Cardiac muscle cell (in vitro differentiated cells and primary cell): ENCODE results near the gene DNMT3A. TPM values are rescaled to one million over a fixed set of nuclear protein-coding genes. Genes with fewer than 3 reads are reported as not detected.
A peak's percentile ranks its signal among the peaks of the same experiment; 100 is the strongest.

ENCODE experiments used
- DNase-seq, 2 donors: peaks; one replicate each; pipeline versions ENCODE4 v3.0.0 to v3.0.0-alpha.2; 2010 to 2017; ENCODE audit warnings: low read depth in 1 of 2, low spot score in 1 of 2
- H3K27ac ChIP-seq: fragments of 200-600 bp; sonication (generic); 2 replicates; pipeline ENCODE4 v1.5.1; 2016
- H3K27me3 ChIP-seq: fragments of 200-600 bp; sonication (generic); 2 replicates; pipeline ENCODE4 v1.6.0; 2016; ENCODE audit warnings: control low read depth
- H3K36me3 ChIP-seq: fragments of 200-600 bp; sonication (generic); 2 replicates; pipeline ENCODE4 v1.5.1; 2016; ENCODE audit warnings: control low read depth
- H3K4me1 ChIP-seq: fragments of 200-600 bp; sonication (generic); 2 replicates; pipeline ENCODE4 v1.8.1; 2017; ENCODE audit warnings: low read depth, mild to moderate bottlenecking, mixed run types
- H3K4me3 ChIP-seq: fragments of 200-600 bp; sonication (generic); 2 replicates; pipeline ENCODE4 v1.5.1; 2016; ENCODE audit warnings: mild to moderate bottlenecking
- H3K9me3 ChIP-seq: fragments of 200-600 bp; sonication (generic); 2 replicates; pipeline ENCODE4 v1.5.1; 2017; ENCODE audit warnings: low read depth, mild to moderate bottlenecking, control low read depth
- polyA plus RNA-seq: library from polyadenylated mRNA; unstranded; fragments of >200 nt; fragmentation: Nextera tagmentation; extraction: Ambion mirVana; gene quantifications from 2 replicates; pipeline ENCODE4 v1.2.1, GENCODE V29; 2016
- total RNA-seq: library from RNA; depleted of rRNA; stranded (reverse); fragments of >200 nt; gene quantifications from 2 replicates; pipeline ENCODE4 v1.2.3, GENCODE V29; 2016
- TF ChIP-seq, protein P1 (sequence below): IDR thresholded peaks from 2 replicates; pipeline ENCODE4 v1.5.1; 2012; ENCODE audit warnings: low read depth, mild to moderate bottlenecking, low read length

DNMT3A gene
- 90.6 and 116 TPM in 2 replicates for total RNA-seq
- 52.9 and 65.4 TPM in 2 replicates for polyA plus RNA-seq

DNA sequence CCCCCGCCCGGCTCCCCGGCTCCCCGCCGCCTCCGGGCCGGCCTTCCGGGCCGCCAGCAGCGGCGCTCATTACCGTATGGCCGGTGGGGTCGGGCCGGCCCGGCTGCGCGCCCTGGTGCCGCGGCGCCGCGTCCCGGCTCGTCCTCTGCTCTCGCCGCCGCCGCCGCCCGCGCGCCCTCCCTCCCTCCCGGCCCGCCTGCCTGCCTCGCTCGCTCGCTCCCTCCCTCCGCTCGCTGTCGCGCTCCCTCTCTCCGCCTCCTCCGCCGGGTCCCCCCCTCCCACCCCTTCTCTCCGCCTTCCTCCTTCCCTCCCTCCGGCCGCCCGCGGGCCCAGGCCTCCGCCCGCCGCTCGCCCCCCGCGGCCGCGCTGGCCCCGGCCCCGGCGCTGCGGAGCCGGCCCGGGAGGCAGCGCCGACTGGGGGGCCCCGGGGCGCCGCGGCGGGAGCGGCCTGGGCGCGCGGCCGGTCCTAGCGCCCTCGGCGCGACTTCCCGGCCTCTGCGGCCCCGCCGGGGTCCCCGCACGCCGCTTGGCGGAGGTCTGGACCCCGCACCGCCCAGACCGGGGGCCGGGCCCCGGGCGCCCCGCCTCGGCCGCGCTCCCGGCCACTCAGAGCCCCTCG, at the start of gene DNMT3A:
Gene DNMT3A (minus strand): TSS at position 173 of the 619 bp plus-strand sequence. CDS start 27,941 bp downstream, outside the sequence.
- TF ChIP-seq, protein P1, sequence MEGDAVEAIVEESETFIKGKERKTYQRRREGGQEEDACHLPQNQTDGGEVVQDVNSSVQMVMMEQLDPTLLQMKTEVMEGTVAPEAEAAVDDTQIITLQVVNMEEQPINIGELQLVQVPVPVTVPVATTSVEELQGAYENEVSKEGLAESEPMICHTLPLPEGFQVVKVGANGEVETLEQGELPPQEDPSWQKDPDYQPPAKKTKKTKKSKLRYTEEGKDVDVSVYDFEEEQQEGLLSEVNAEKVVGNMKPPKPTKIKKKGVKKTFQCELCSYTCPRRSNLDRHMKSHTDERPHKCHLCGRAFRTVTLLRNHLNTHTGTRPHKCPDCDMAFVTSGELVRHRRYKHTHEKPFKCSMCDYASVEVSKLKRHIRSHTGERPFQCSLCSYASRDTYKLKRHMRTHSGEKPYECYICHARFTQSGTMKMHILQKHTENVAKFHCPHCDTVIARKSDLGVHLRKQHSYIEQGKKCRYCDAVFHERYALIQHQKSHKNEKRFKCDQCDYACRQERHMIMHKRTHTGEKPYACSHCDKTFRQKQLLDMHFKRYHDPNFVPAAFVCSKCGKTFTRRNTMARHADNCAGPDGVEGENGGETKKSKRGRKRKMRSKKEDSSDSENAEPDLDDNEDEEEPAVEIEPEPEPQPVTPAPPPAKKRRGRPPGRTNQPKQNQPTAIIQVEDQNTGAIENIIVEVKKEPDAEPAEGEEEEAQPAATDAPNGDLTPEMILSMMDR: no peak
- peak; percentile 83 for DNase-seq
- Histone ChIP-seq H3K27ac (no peak within 1 kb of the TSS), H3K4me1 (peaks cover 15% of the 10 kb centered on the region), H3K27me3 (no peaks in the 10 kb centered on the region), H3K9me3 (no peaks in the 10 kb centered on the region), H3K4me3 (peak within 1 kb of the TSS; percentile 56), H3K36me3 (no peaks in the 10 kb centered on the region)

DNA sequence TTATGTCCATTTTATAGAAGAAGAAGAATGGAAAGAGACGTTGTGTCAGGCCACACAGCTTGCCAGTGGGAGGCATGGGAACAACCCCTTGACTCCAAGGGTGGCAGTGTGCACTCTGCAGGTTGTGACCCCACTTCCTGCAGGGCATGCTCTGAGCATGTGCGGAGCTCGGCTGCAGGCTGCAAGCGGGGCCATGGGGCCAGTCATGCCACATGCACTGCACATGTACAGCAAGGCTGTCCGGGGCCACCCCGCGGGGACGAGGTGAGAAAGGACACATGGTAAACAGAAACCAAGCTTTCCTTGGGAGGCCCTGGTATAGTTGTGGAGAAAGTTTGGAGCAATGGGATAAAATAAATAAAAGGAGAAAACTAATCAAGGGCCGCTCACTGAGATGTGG, 47.4 kb upstream of the DNMT3A start:
- TF ChIP-seq, protein P1: no peak
- Histone ChIP-seq H3K27me3 (no peaks in the 10 kb centered on the region), H3K4me3 (no peak overlapping the region), H3K4me1 (no peaks in the 10 kb centered on the region), H3K27ac (no peak overlapping the region), H3K36me3 (no peaks in the 10 kb centered on the region), H3K9me3 (no peaks in the 10 kb centered on the region)
- no peak for DNase-seq

DNA sequence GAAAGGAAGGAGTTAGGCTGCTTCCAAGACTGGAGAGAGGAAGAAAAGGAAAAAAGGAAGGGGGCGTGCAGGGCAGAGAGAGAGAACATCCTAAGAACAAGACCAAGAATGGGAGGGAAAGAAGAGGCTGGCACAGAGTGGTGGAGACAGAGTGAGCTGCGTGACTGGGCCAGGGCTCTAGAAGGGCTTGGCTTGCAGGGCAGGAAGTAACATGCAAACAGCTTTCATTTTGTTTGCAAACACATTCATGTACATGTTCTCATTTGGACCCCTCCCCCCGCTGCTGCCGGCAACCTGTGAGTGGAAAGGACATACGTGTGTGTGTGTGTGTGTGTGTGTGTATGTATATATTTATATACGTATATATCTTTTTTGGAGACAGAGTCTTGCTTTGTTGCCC, 46.8 kb upstream of the DNMT3A start:
- no peak for DNase-seq
- TF ChIP-seq, protein P1: no peak

DNA sequence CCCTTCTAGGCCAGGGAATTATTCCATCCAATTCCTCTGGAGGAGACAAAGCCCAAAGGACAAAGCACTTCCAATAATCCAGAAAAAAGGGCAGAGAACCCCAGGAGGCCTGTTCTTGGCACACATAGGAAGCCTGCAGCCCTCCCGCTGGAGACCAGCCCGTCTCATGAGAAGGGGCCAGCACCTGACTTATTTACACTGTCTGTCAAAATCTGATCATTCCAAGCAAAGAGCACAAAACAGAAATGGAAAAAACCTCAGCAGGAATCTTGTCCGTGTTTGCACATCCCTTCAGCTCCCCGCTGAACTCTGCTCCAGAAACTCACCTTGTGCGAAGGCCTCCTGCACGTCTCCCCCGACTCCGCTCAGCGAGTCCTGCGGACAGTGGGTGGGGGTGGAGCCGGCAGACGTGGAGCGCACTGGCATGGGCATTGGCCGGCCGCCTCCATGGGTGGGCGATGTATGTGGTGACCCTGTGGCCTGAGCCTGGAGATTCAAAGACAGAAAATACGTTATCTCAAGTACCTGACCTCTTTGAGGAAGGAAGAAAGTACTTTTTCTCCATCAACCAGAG, 46.2 kb upstream of the DNMT3A start:
- H3K4me1 ChIP-seq: no peaks in the 10 kb centered on the region
- H3K36me3 ChIP-seq: no peaks in the 10 kb centered on the region
- DNase-seq: no peak
- no peaks in the 10 kb centered on the region for H3K27me3 ChIP-seq
- H3K9me3 ChIP-seq: no peaks in the 10 kb centered on the region
- H3K27ac ChIP-seq: no peak overlapping the region
- TF ChIP-seq, protein P1: no peak
- no peak overlapping the region for H3K4me3 ChIP-seq

More for the DNA sequence above, 46.8 kb upstream of the DNMT3A start:
- Histone ChIP-seq H3K27ac (no peak overlapping the region), H3K4me3 (no peak overlapping the region), H3K36me3 (no peaks in the 10 kb centered on the region), H3K9me3 (no peaks in the 10 kb centered on the region), H3K4me1 (no peaks in the 10 kb centered on the region), H3K27me3 (no peaks in the 10 kb centered on the region)

DNA sequence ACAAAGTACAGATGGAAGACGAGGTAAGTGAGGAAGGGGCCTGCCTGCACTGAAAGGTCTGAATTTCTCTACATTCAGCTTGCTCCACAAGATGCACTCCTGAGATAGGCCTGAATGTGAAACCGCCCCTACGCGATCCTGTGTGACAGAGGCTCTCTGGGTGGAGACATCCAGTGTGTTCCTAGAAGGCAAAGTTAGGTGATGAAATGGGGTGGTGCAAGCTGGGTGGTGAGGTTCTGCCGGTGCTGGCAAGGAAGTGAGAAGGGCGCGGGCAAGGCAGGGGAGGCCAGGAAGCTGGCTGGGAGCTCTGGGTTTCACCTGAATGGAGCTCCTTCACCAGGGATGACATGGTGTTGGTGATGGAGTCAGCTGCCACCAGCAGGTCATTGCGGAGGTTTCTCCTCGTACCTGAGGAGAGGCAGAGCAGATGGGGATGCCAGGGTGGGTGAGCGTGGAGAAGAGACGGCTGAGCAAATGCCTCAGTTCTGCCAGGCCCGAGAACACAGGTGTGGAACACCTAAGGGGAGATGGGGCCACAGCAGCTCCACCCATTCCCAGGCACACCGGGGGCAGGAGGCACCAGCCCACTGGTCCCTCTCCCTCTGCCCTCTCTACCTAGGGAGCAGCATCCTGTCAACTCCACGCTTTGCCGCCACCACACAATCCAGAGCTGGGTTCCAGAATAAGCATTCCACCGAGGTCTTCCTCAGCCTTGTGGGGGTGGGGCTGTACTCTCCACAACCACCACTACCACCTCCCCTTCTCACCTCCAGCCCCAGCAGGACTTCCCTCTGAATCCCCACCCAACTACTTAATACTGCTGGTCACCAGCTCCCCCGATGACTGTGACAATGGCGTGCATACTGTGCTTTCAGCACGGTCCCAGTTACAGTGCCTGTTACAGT, 45.5 kb upstream of the DNMT3A start:
- Histone ChIP-seq H3K4me3 (no peak overlapping the region), H3K36me3 (no peaks in the 10 kb centered on the region), H3K9me3 (no peaks in the 10 kb centered on the region), H3K27ac (no peak overlapping the region), H3K27me3 (no peaks in the 10 kb centered on the region), H3K4me1 (no peaks in the 10 kb centered on the region)
- DNase-seq: no peak
- TF ChIP-seq, protein P1: no peak
